Panc1 (cell line): ENCODE results near the gene JDP2.

Source experiments
- SIN3A ChIP-seq: IDR thresholded peaks from 2 replicates; pipeline ENCODE4 v1.6.1; 2012; ENCODE audit warnings: low read depth, mild to moderate bottlenecking, low read length, moderate library complexity, borderline replicate concordance; ENCODE audit not compliant: insufficient read depth
- TF ChIP-seq, protein P1 (sequence below): fragments of 450-650 bp; IDR thresholded peaks from 2 replicates; pipeline ENCODE4 v1.5.1; 2017; ENCODE audit warnings: mild to moderate bottlenecking

DNA sequence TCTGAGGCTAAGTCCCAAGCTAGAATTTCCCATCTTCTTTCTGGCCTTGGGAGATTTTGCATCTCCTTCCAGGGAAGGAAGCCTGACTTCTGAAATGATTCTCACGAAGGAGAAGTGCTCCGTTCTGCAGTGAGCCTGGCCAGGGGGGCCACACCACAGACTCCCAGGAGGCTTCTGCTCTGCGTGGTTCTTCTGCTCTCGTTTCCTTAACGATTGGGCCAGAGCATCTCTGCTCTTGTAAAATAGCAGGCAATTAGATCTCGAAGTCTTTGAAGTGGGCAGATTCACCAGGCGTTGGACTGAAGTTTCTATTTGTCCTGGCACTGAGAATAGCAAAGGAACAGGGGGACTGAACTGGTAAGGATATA is 87.8 kb downstream of the JDP2 start:
- TF ChIP-seq, protein P1, sequence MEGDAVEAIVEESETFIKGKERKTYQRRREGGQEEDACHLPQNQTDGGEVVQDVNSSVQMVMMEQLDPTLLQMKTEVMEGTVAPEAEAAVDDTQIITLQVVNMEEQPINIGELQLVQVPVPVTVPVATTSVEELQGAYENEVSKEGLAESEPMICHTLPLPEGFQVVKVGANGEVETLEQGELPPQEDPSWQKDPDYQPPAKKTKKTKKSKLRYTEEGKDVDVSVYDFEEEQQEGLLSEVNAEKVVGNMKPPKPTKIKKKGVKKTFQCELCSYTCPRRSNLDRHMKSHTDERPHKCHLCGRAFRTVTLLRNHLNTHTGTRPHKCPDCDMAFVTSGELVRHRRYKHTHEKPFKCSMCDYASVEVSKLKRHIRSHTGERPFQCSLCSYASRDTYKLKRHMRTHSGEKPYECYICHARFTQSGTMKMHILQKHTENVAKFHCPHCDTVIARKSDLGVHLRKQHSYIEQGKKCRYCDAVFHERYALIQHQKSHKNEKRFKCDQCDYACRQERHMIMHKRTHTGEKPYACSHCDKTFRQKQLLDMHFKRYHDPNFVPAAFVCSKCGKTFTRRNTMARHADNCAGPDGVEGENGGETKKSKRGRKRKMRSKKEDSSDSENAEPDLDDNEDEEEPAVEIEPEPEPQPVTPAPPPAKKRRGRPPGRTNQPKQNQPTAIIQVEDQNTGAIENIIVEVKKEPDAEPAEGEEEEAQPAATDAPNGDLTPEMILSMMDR = no peak
- no peak for TF ChIP-seq SIN3A
